ENCODE data around the gene IL32.

Gene IL32

DNA sequence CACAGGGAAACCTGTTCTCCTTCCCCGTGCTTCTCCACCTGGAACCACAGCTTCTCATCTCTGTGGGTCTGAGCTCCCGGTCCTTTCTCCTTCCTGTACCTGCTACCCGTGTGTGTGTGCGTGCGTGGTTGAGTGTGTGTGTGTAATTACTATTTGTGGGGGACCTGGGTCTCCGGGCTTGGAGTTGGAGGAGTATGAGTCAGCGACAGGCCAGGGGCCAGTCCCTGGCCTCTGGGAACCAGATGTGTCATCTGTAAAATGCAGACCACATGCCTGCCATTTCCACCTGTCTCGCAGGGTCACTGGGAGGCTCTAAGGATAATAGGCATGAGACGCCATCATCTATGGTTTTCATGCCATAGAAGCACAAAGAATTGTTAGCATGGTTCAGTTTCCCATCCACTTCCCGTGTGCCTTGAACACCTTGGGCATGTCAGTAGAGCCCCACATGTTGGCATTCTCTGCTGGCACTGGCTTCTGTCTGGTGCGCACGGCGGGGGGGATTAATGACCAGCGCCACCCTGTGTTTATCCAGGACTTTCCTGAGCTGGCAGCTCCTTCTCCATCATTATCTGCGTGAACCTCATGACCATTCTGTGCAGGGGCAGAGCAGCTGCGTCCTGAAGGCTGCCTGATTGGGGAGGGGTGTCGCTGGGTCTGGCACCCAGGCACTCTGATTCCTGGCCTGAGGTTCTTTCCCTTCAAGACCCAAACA, 48.5 kb downstream of the IL32 start:
- in situ Hi-C loops (cut with MboI; ENCODE audit: low sequenced_read_pairs), result no loop called here

DNA sequence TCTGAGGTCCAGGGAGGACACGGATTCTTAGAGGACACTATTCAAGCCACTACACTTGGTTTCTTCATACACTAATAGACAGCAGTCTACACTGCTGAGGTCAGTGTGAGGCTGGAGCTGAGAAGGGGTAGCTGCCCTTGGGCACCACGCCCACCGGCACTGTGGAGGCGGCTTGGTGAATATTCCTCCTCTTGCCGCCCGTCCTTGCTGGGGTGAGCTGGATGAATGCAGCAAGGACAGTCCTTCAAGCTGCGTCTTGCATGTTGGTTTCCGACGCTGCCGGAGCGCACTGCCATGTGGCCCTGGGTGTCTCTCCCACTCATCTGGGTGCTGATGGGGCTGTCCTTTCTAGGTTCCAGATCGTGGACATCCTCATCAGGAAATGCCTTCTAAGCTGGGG, 49.6 kb downstream of the IL32 start:
- in situ Hi-C loops (cut with MboI; ENCODE audit: low sequenced_read_pairs), result no loop called here

DNA sequence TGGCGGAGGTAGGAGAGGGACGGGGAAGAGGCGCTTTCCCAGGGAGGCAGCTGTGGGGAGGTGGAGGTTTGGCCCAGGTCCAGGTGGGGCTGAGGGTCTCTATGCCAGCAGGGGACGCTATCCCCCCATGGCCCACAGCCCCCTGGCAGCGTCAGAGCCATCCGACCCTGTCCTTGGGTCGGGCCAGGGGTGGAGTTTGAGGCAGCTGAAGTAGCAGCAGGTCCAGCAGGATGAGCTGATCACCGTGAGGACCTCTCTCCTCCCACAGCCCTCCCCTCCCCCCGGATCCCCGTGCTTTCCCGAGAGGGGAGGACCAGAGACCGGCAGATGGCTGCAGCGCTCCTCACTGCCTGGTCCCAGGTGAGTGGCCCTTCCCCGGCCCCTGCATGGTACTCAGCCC, 50.1 kb downstream of the IL32 start:
- in situ Hi-C loops (cut with MboI; ENCODE audit: low sequenced_read_pairs), result no loop called here

DNA sequence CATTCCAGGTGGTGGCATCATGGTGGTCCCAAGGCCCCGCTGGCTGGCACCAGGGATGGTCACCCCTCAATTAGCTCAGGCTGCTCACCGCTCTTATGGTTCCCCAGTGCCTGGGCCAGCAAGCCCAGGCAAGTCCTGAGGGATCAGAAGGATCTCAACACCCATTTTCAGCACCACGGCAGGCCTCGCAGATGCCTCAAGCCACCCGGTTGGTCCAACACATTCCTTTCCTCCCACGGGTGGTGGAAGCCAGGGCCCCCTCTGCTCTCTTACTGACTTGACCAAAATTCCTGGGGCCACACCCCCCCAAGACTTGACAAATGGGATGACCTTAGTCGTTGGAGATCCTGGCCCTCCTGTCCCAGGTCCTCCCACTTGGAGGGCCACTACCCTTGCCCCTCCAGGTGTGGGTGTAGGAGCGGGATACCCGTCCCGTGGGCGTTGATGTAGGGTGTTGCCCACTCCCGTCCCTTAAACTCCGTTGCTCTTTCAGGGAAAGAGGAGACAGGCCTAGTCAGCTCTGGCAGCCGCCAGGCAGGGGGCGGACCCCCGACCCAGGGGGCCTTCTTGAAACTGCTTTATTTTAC, 52.9 kb downstream of the IL32 start:
- in situ Hi-C loops (cut with MboI; ENCODE audit: low sequenced_read_pairs), result no loop called here

DNA sequence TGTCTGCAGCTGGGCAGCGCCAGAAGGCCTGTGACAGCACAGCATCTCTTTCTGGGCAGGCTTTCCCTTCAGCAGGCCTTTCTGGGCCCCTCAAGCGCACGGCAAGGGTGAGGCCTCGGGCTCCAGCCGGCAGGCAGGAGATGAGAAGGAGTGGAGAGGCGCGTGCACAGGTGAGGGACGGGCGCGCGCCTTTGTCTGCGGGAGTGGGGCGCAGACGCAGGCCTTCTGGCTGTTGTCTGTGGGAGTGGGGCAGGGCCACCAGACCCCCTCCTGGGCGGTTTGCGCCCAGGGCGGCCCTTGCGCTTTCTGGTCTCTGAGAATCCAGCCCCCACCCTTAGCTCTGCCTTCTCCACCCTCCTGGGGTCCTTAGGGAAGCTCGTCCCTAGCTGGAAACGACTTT, 53.4 kb downstream of the IL32 start:
- in situ Hi-C loops (cut with MboI; ENCODE audit: low sequenced_read_pairs), result no loop called here
